ENCODE results near the gene C13orf42. TPM values are rescaled to one million over a fixed set of nuclear protein-coding genes. Genes with fewer than 3 reads are reported as not detected.

The C13orf42 gene
- total RNA-seq, 1 donor from 2014 or later, result not detected

DNA sequence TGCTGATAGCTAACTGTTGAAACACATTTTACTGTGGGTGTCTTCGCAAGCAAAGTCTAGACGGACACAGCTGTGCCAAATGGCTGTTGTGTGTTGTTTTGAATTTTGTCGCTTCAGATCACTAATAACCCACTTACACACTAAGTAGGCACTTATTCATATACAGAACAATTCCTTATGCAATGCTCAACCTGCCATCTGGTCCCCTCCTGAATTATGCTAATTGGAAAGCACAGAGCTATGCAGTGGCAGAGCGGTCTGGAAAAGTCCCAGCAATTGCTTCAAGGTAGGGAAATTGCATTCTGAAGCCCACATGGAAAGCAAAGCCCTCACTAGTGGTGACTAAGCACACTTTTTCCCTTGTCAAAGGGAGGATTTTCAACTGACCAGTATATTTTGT lies 69.9 kb downstream of the C13orf42 start:
- H3K9me3 Mint-ChIP-seq, result no peaks in the 10 kb centered on the region
- DNase-seq (ENCODE audit: extremely low spot score, unreplicated experiment), result no peak
- H3K27ac Mint-ChIP-seq, result no peak overlapping the region
- H3K4me1 Mint-ChIP-seq (ENCODE audit: unreplicated experiment), result no peaks in the 10 kb centered on the region
- no peaks in the 10 kb centered on the region for H3K36me3 Mint-ChIP-seq
- H3K4me3 Mint-ChIP-seq, result no peak overlapping the region
- no peak for TF ChIP-seq CTCF (conservative IDR thresholded peaks at IDR 0.05)
- no peaks in the 10 kb centered on the region for H3K27me3 Mint-ChIP-seq

DNA sequence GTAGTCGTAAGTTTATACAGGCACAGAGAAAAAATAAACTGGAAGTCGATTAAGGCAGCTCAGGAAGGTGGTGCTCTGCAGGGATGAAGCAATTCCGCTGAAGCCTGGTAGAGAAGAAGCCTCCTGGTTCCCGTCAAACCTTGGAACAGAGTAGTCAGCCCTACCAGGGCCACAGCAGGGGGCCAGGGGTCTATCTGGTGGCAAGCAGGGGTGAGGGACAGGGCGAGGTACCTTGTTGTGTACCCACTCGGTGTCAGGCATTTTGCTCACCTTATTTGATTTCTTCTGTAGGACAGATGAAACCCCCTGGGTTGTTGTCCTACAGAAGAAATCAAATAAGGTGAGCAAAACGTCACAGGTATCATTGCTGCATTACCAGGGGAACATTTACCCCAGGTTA lies 70.6 kb downstream of the C13orf42 start:
- Mint-ChIP-seq H3K4me1 (ENCODE audit: unreplicated experiment) (no peaks in the 10 kb centered on the region), H3K4me3 (no peak overlapping the region), H3K36me3 (no peaks in the 10 kb centered on the region), H3K9me3 (no peaks in the 10 kb centered on the region), H3K27me3 (no peaks in the 10 kb centered on the region), H3K27ac (no peak overlapping the region)
- no peak for TF ChIP-seq CTCF (conservative IDR thresholded peaks at IDR 0.05)
- no peak for DNase-seq (ENCODE audit: extremely low spot score, unreplicated experiment)

GRCh38 chr13:51036418-51036817 lies 74.7 kb downstream of the C13orf42 start:
- Mint-ChIP-seq H3K9me3 (no peaks in the 10 kb centered on the region), H3K4me3 (no peak overlapping the region), H3K27ac (no peak overlapping the region), H3K36me3 (no peaks in the 10 kb centered on the region), H3K4me1 (ENCODE audit: unreplicated experiment) (no peaks in the 10 kb centered on the region), H3K27me3 (no peaks in the 10 kb centered on the region)
- TF ChIP-seq CTCF (conservative IDR thresholded peaks at IDR 0.05), result no peak
- DNase-seq (ENCODE audit: extremely low spot score, unreplicated experiment), result no peak

DNA sequence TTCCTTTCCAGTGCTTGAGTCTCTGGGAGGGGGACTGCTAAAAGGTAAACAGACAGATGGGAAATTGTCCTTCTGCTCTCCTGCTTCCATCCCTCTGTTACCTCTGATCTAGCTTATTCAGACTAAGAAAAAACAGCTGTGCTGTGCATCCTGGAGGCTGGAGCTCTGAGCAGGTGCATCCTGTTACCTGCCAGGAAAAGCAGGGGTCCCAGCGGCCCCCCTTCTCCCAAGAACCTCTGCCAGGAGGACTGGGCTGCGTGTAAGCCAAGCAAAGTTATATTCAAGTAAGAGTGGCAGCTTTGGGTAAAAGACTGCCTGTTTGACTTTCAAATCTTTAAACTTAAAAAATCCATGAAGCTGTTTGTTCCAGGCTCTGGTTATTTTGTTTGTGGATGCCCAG lies 75.1 kb downstream of the C13orf42 start:
- Mint-ChIP-seq H3K27ac (no peak overlapping the region), H3K36me3 (no peaks in the 10 kb centered on the region), H3K4me3 (no peak overlapping the region), H3K27me3 (no peaks in the 10 kb centered on the region), H3K4me1 (ENCODE audit: unreplicated experiment) (no peaks in the 10 kb centered on the region), H3K9me3 (no peaks in the 10 kb centered on the region)
- no peak for TF ChIP-seq CTCF (conservative IDR thresholded peaks at IDR 0.05)
- DNase-seq (ENCODE audit: extremely low spot score, unreplicated experiment), result no peak

- no peaks in the 10 kb centered on the region for H3K36me3 Mint-ChIP-seq
- H3K27me3 Mint-ChIP-seq, result no peaks in the 10 kb centered on the region
- no peak for DNase-seq (ENCODE audit: extremely low spot score, unreplicated experiment)
- H3K4me3 Mint-ChIP-seq, result no peak overlapping the region
- no peak for TF ChIP-seq CTCF (conservative IDR thresholded peaks at IDR 0.05)
- no peaks in the 10 kb centered on the region for H3K4me1 Mint-ChIP-seq (ENCODE audit: unreplicated experiment)
- H3K27ac Mint-ChIP-seq, result no peak overlapping the region
- H3K9me3 Mint-ChIP-seq, result no peaks in the 10 kb centered on the region
Measured at GRCh38 chr13:51035469-51035868, 75.6 kb downstream of the C13orf42 start.

- no peaks in the 10 kb centered on the region for H3K27me3 Mint-ChIP-seq
- no peaks in the 10 kb centered on the region for H3K9me3 Mint-ChIP-seq
- no peak for TF ChIP-seq CTCF (conservative IDR thresholded peaks at IDR 0.05)
- no peak overlapping the region for H3K4me3 Mint-ChIP-seq
- no peak for DNase-seq (ENCODE audit: extremely low spot score, unreplicated experiment)
- no peaks in the 10 kb centered on the region for H3K36me3 Mint-ChIP-seq
- H3K27ac Mint-ChIP-seq, result no peak overlapping the region
- no peaks in the 10 kb centered on the region for H3K4me1 Mint-ChIP-seq (ENCODE audit: unreplicated experiment)
Measured at GRCh38 chr13:51034906-51035305, 76.2 kb downstream of the C13orf42 start.
